Smooth muscle cell (in vitro differentiated cells): ENCODE data around the gene C15orf61. TPM values are rescaled to one million over a fixed set of nuclear protein-coding genes. Genes with fewer than 3 reads are reported as not detected.

ENCODE experiments used
- DNase-seq: peaks from one replicate; lab custom pipeline; 2025; ENCODE audit not compliant: unreplicated experiment; lab: John Stamatoyannopoulos, UW
- H2AFZ ChIP-seq: fragments of 200-600 bp; sonication (generic); 2 replicates; pipeline ENCODE4 v1.6.0; 2016; ENCODE audit warnings: antibody characterized with exemption, low read depth, mild to moderate bottlenecking
- H3F3A ChIP-seq: fragments of 200-600 bp; sonication (generic); 2 replicates; pipeline ENCODE4 v1.6.0; 2017; ENCODE audit warnings: antibody characterized with exemption, low read depth
- H3K27ac ChIP-seq: fragments of 200-600 bp; sonication (generic); 2 replicates; pipeline ENCODE4 v1.5.1; 2016; ENCODE audit warnings: low read depth, mild to moderate bottlenecking
- H3K27me3 ChIP-seq: fragments of 200-600 bp; sonication (generic); 2 replicates; pipeline ENCODE4 v1.6.1; 2016; ENCODE audit warnings: low read depth, mild to moderate bottlenecking
- H3K36me3 ChIP-seq: fragments of 200-600 bp; sonication (generic); 2 replicates; pipeline ENCODE4 v1.5.1; 2016; ENCODE audit warnings: low read depth
- H3K4me1 ChIP-seq: fragments of 200-600 bp; sonication (generic); 2 replicates; pipeline ENCODE4 v1.5.1; 2016; ENCODE audit warnings: low read depth
- H3K4me2 ChIP-seq: fragments of 200-600 bp; sonication (generic); 2 replicates; pipeline ENCODE4 v1.6.0; 2016; ENCODE audit warnings: mild to moderate bottlenecking
- H3K4me3 ChIP-seq: fragments of 200-600 bp; sonication (generic); 2 replicates; pipeline ENCODE4 v1.5.1; 2016; ENCODE audit warnings: mild to moderate bottlenecking
- H3K79me2 ChIP-seq: fragments of 200-600 bp; sonication (generic); 2 replicates; pipeline ENCODE4 v1.6.0; 2016; ENCODE audit warnings: low read depth, mild to moderate bottlenecking
- H3K9ac ChIP-seq: fragments of 200-600 bp; sonication (generic); 2 replicates; pipeline ENCODE4 v1.6.0; 2016; ENCODE audit warnings: low read depth
- H3K9me3 ChIP-seq: fragments of 200-600 bp; sonication (generic); replicated peaks from 2 replicates; pipeline ENCODE4 v1.5.1; 2016; ENCODE audit warnings: low read depth
- H4K20me1 ChIP-seq: fragments of 200-600 bp; sonication (generic); 2 replicates; pipeline ENCODE4 v1.6.0; 2016; ENCODE audit warnings: low read depth
- CTCF ChIP-seq: fragments of 200-600 bp; sonication (generic); IDR thresholded peaks from 2 replicates; pipeline ENCODE4 v1.5.1; 2017; ENCODE audit warnings: borderline replicate concordance, mild to moderate bottlenecking, antibody characterized with exemption; ENCODE audit not compliant: insufficient read depth, poor library complexity, severe bottlenecking
- WGBS: methylation state at CpG from one replicate; pipeline ENCODE4 v1.1.7; 2016; ENCODE audit warnings: low lambda C conversion rate; 5-methylcytosine and 5-hydroxymethylcytosine counted together
- polyA plus RNA-seq: library from polyadenylated mRNA; unstranded; fragments of >200 nt; fragmentation: Nextera tagmentation; extraction: Ambion mirVana; gene quantifications from 2 replicates; pipeline ENCODE4 v1.2.1, GENCODE V29; 2016
- total RNA-seq: library from RNA; depleted of rRNA; stranded (reverse); fragments of >200 nt; gene quantifications from 2 replicates; pipeline ENCODE4 v1.2.3, GENCODE V29; 2014

C15orf61 gene
- total and polyA plus RNA-seq, 2 experiments from 2014 or later, result 5.6 to 8.0 TPM

- peaks cover 10% of the 10 kb centered on the region for H3K4me1 ChIP-seq
- WGBS, result 92% methylated on average over 1 of the region's 1 CpG
- H3K27ac ChIP-seq, result no peak overlapping the region
- H3K27me3 ChIP-seq, result no peaks in the 10 kb centered on the region
- DNase-seq, result no peak
- H3F3A ChIP-seq, result no peaks in the 10 kb centered on the region
- H3K4me2 ChIP-seq, result no peak overlapping the region
- peaks cover 7% of the 10 kb centered on the region for H3K9me3 ChIP-seq
- H3K79me2 ChIP-seq, result no peaks in the 10 kb centered on the region
- H3K9ac ChIP-seq, result no peak overlapping the region
- TF ChIP-seq CTCF, result no peak
- no peak overlapping the region for H3K4me3 ChIP-seq
- H4K20me1 ChIP-seq, result peaks cover 8% of the 10 kb centered on the region
- peaks cover 9% of the 10 kb centered on the region for H3K36me3 ChIP-seq
- H2AFZ ChIP-seq, result no peak overlapping the region
These were observed 39.4 kb downstream of the C15orf61 start for GRCh38 chr15:67560320-67560719.

GRCh38 chr15:67563092-67563491, 42.2 kb downstream of the C15orf61 start:
- H3K4me3 ChIP-seq, result no peak overlapping the region
- H3K27ac ChIP-seq, result no peak overlapping the region
- H2AFZ ChIP-seq, result no peak overlapping the region
- WGBS, result 96% methylated on average over 5 of the region's 5 CpGs
- peaks cover 10% of the 10 kb centered on the region for H3K4me1 ChIP-seq
- no peaks in the 10 kb centered on the region for H3K9me3 ChIP-seq
- H3K4me2 ChIP-seq, result no peak overlapping the region
- no peaks in the 10 kb centered on the region for H3K27me3 ChIP-seq
- no peaks in the 10 kb centered on the region for H3F3A ChIP-seq
- no peak for DNase-seq
- no peaks in the 10 kb centered on the region for H3K79me2 ChIP-seq
- TF ChIP-seq CTCF, result no peak
- no peak overlapping the region for H3K9ac ChIP-seq
- peaks cover 8% of the 10 kb centered on the region for H4K20me1 ChIP-seq
- peaks cover 3% of the 10 kb centered on the region for H3K36me3 ChIP-seq

- H3K9me3 ChIP-seq, result no peaks in the 10 kb centered on the region
- H3K36me3 ChIP-seq, result no peaks in the 10 kb centered on the region
- DNase-seq, result no peak
- no peak overlapping the region for H3K4me3 ChIP-seq
- 80% methylated on average over 2 of the region's 2 CpGs for WGBS
- no peaks in the 10 kb centered on the region for H3K79me2 ChIP-seq
- no peaks in the 10 kb centered on the region for H3K27me3 ChIP-seq
- no peak overlapping the region for H2AFZ ChIP-seq
- peaks cover 10% of the 10 kb centered on the region for H3K4me1 ChIP-seq
- H3K4me2 ChIP-seq, result no peak overlapping the region
- no peak for TF ChIP-seq CTCF
- peaks cover 8% of the 10 kb centered on the region for H4K20me1 ChIP-seq
- no peak overlapping the region for H3K9ac ChIP-seq
- H3K27ac ChIP-seq, result no peak overlapping the region
- no peaks in the 10 kb centered on the region for H3F3A ChIP-seq
These were observed 43.4 kb downstream of the C15orf61 start for GRCh38 chr15:67564021-67564967.

- Histone ChIP-seq H4K20me1 (peaks cover 8% of the 10 kb centered on the region), H3F3A (no peaks in the 10 kb centered on the region), H3K4me3 (no peak overlapping the region), H3K27me3 (no peaks in the 10 kb centered on the region), H3K4me2 (no peak overlapping the region), H3K27ac (no peak overlapping the region), H3K36me3 (no peaks in the 10 kb centered on the region), H3K9ac (no peak overlapping the region), H3K79me2 (no peaks in the 10 kb centered on the region), H3K9me3 (no peaks in the 10 kb centered on the region), H2AFZ (no peak overlapping the region), H3K4me1 (peaks cover 10% of the 10 kb centered on the region)
- no peak for DNase-seq
- TF ChIP-seq CTCF, result no peak
- WGBS, result 96% methylated on average over 3 of the region's 3 CpGs
These were observed 44.0 kb downstream of the C15orf61 start for GRCh38 chr15:67564968-67565345.
